ENCODE results near the gene IQCE. TPM values are rescaled to one million over a fixed set of nuclear protein-coding genes. Genes with fewer than 3 reads are reported as not detected.

IQCE gene
- total and polyA plus RNA-seq, 2 donors (not counting 1 experiment from before 2014, with no cell fraction given) = 3.5 to 9.5 TPM

DNA sequence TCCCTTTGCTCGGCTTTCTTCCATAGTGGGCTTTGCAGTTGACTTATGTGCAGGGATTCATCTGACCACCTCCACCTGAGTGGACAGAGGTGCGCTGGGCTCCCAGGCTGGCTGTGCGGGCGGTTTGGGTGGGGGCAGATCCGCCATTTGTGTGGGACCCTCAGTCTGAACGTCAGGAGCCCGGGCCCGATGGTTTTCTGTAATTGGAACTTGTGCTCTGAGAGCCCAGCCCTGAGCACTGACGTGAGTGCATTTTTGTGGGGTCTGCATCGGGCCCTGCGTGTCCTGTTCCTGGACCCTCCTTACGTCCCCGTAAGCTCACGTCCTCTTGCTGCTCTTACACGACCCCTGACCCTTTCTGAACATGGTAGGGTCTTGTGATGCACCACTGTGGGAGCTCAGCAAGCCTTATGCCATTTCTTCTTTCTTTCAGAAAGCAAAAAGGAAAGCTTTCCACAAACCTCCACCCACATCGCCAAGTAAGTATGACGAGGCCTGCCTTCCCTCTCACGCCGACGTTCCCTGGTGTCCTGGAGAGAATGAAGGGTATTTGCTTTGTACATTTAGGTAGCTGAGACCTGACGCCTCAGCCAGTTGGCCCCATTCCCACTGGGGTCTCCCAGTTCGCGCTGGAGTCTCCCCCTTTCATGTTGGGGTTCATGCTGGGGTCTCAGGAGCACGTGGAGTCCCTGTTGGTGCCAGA lies 9.9 kb downstream of the IQCE start:
- POLR2A ChIA-PET = no interaction called here

DNA sequence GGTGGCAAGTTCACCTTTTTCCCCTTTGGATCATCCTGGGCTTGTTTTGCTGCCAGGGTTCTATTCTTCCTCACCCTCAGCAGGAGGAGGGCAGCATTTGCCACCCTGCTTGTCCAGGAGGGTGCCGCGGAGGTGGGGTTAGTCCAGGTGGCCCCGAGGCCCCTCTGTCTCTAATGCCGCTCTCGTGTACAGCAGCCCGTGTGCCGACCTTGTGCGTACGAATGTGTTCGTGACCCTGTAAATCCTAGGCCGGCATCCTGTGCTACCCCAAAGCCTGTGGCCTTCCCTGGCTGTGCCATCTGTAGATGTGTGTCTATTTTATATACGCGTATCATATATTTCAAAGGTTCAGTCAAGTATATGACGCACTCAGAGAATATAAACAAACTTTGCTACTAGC lies 10.6 kb downstream of the IQCE start:
- 100% methylated on average over 11 of the region's 14 CpGs for WGBS (ENCODE audit: insufficient coverage)

More for the DNA sequence above, 9.9 kb downstream of the IQCE start:
- Histone ChIP-seq H2AFZ (ENCODE audit: insufficient read depth, low read depth, low read length, poor library complexity, severe bottlenecking) (no peak overlapping the region), H3K36me3 (replicated peaks in 1 of 2; ENCODE audit: control extremely low read depth in 1 of 2, control insufficient read depth in 1 of 2, extremely low read depth in 1 of 2, insufficient read depth in 2 of 2, low read length in 1 of 2) (no peaks in the 10 kb centered on the region), H3K4me2 (replicated peaks; ENCODE audit: low read depth, low read length, poor library complexity, severe bottlenecking) (no peak overlapping the region), H3K9me3 (ENCODE audit: control extremely low read depth in 1 of 3, control insufficient read depth in 2 of 3, insufficient read depth in 1 of 3, low read length in 2 of 3) (no peaks in the 10 kb centered on the region), H4K20me1 (ENCODE audit: control insufficient read depth, insufficient read depth, low read length, poor library complexity, severe bottlenecking) (no peaks in the 10 kb centered on the region), H3K79me2 (ENCODE audit: control insufficient read depth, insufficient read depth, low read length) (no peaks in the 10 kb centered on the region), H3K4me3 (ENCODE audit: control extremely low read depth in 1 of 5, extremely low read depth in 1 of 5, insufficient read depth in 1 of 5, low read depth in 2 of 5, low read length in 4 of 5) (no peak overlapping the region), H3K4me1 (ENCODE audit: control insufficient read depth in 2 of 2, insufficient read depth in 2 of 2, low read length in 2 of 2) (peaks cover 11 to 16% of the 10 kb centered on the region in 2 donors), H3K27me3 (replicated peaks in 1 of 4; ENCODE audit: control extremely low read depth in 1 of 4, control insufficient read depth in 3 of 4, insufficient read depth in 4 of 4, low read length in 3 of 4) (no peaks in the 10 kb centered on the region), H3K27ac (ENCODE audit: low read length in 2 of 2) (no peak overlapping the region), H3K9ac (ENCODE audit: low read length) (no peak overlapping the region)
- intact Hi-C loops (cut with micrococcal nuclease) = loop anchor here (1.0 kb wide), 1 partner anchor 91 kb away; no protein-coding TSS in a partner anchor
- 97% methylated on average over 24 of the region's 24 CpGs for WGBS (ENCODE audit: insufficient coverage)
- TF ChIP-seq, protein P1, sequence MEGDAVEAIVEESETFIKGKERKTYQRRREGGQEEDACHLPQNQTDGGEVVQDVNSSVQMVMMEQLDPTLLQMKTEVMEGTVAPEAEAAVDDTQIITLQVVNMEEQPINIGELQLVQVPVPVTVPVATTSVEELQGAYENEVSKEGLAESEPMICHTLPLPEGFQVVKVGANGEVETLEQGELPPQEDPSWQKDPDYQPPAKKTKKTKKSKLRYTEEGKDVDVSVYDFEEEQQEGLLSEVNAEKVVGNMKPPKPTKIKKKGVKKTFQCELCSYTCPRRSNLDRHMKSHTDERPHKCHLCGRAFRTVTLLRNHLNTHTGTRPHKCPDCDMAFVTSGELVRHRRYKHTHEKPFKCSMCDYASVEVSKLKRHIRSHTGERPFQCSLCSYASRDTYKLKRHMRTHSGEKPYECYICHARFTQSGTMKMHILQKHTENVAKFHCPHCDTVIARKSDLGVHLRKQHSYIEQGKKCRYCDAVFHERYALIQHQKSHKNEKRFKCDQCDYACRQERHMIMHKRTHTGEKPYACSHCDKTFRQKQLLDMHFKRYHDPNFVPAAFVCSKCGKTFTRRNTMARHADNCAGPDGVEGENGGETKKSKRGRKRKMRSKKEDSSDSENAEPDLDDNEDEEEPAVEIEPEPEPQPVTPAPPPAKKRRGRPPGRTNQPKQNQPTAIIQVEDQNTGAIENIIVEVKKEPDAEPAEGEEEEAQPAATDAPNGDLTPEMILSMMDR (IDR thresholded peaks at IDR 0.05) = no peak
- DNase-seq (no peak), ATAC-seq (ENCODE audit: low read depth) (no peak)
- peaks cover 18% of the 10 kb centered on the region for H3K4me1 Mint-ChIP-seq
- no peaks in the 10 kb centered on the region for H3K9me3 Mint-ChIP-seq (ENCODE audit: insufficient read depth)
- CTCF ChIA-PET = interaction anchor here (0.5 to 3.7 kb wide), 10 partner anchors 9 to 151 kb away, joined by 3 to 29 read pairs (median 6); partner anchors contain the start of gene IQCE
- no peak overlapping the region for H3K27ac Mint-ChIP-seq
- no peaks in the 10 kb centered on the region for H3K27me3 Mint-ChIP-seq
- no peak overlapping the region for H3K4me3 Mint-ChIP-seq

More for the DNA sequence above, 10.6 kb downstream of the IQCE start:
- Histone ChIP-seq H3K4me3 (ENCODE audit: control extremely low read depth in 1 of 5, extremely low read depth in 1 of 5, insufficient read depth in 1 of 5, low read depth in 2 of 5, low read length in 4 of 5) (no peak overlapping the region), H3K27ac (ENCODE audit: low read length in 2 of 2) (no peak overlapping the region), H3K4me2 (replicated peaks; ENCODE audit: low read depth, low read length, poor library complexity, severe bottlenecking) (no peak overlapping the region), H3K36me3 (replicated peaks in 1 of 2; ENCODE audit: control extremely low read depth in 1 of 2, control insufficient read depth in 1 of 2, extremely low read depth in 1 of 2, insufficient read depth in 2 of 2, low read length in 1 of 2) (no peaks in the 10 kb centered on the region), H3K27me3 (replicated peaks in 1 of 4; ENCODE audit: control extremely low read depth in 1 of 4, control insufficient read depth in 3 of 4, insufficient read depth in 4 of 4, low read length in 3 of 4) (no peaks in the 10 kb centered on the region), H2AFZ (ENCODE audit: insufficient read depth, low read depth, low read length, poor library complexity, severe bottlenecking) (no peak overlapping the region), H3K79me2 (ENCODE audit: control insufficient read depth, insufficient read depth, low read length) (no peaks in the 10 kb centered on the region), H3K9me3 (ENCODE audit: control extremely low read depth in 1 of 3, control insufficient read depth in 2 of 3, insufficient read depth in 1 of 3, low read length in 2 of 3) (no peaks in the 10 kb centered on the region), H3K4me1 (ENCODE audit: control insufficient read depth in 2 of 2, insufficient read depth in 2 of 2, low read length in 2 of 2) (peaks cover 11 to 20% of the 10 kb centered on the region in 2 donors), H3K9ac (ENCODE audit: low read length) (no peak overlapping the region), H4K20me1 (ENCODE audit: control insufficient read depth, insufficient read depth, low read length, poor library complexity, severe bottlenecking) (no peaks in the 10 kb centered on the region)
- H3K4me3 Mint-ChIP-seq = no peak overlapping the region
- TF ChIP-seq EZH2 (IDR thresholded peaks at IDR 0.05; ENCODE audit: borderline replicate concordance, insufficient read depth, low read depth, low read length, poor library complexity, severe bottlenecking) = no peak
- TF ChIP-seq, protein P1 (IDR thresholded peaks at IDR 0.05) = no peak
- H3K9me3 Mint-ChIP-seq (ENCODE audit: insufficient read depth) = no peaks in the 10 kb centered on the region
- H3K27me3 Mint-ChIP-seq = no peaks in the 10 kb centered on the region
- ATAC-seq (ENCODE audit: low read depth) (no peak), DNase-seq (no peak)
- no peak overlapping the region for H3K27ac Mint-ChIP-seq
- POLR2A ChIA-PET = no interaction called here
- H3K4me1 Mint-ChIP-seq = peaks cover 23% of the 10 kb centered on the region
- intact Hi-C loops (cut with micrococcal nuclease) = no loop called here
- CTCF ChIA-PET = interaction anchor here (3.7 kb wide), 1 partner anchor 112 kb away, joined by 29 read pairs; no protein-coding TSS in a partner anchor
